ENCODE data around the gene CYB5R2.

The CYB5R2 gene

GRCh38 chr11:7638710-7639642, 34.3 kb downstream of the CYB5R2 start:
- DNase-seq (ENCODE audit: low spot score), result no peak

- DNase-seq (ENCODE audit: low spot score), result peak; percentile 86
Observed at GRCh38 chr11:7637447-7638157, 35.7 kb downstream of the CYB5R2 start.

- DNase-seq (ENCODE audit: low spot score), result no peak
Observed at GRCh38 chr11:7636350-7636749, 37.0 kb downstream of the CYB5R2 start.

DNA sequence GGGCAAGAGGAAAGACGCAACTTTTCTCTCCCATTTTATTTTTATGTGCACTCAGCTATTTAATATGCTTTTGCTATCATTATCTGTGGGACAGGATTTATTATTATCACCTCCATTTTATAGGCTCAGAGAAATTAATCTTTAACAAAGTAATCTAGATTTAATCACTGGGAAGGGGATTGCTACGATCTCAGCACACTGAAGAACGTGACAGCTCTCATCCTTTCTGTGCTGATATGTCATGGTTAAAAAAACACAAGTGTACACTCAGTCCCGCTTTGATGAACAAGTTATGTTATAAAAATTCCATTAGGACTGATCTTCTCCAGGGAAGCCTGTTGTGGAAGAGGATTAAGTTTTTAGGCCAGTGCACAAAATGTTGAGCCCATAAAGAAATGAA, 37.6 kb downstream of the CYB5R2 start:
- no peak for DNase-seq (ENCODE audit: low spot score)

- no peak for DNase-seq (ENCODE audit: low spot score)
Observed at GRCh38 chr11:7635137-7635536, 38.2 kb downstream of the CYB5R2 start.

GRCh38 chr11:7632211-7632610, 41.1 kb downstream of the CYB5R2 start:
- no peak for DNase-seq (ENCODE audit: low spot score)

- no peak for DNase-seq (ENCODE audit: low spot score)
Observed at GRCh38 chr11:7630002-7630401, 43.3 kb downstream of the CYB5R2 start.

GRCh38 chr11:7628660-7629059, 44.6 kb downstream of the CYB5R2 start:
- DNase-seq (ENCODE audit: low spot score), result no peak

DNA sequence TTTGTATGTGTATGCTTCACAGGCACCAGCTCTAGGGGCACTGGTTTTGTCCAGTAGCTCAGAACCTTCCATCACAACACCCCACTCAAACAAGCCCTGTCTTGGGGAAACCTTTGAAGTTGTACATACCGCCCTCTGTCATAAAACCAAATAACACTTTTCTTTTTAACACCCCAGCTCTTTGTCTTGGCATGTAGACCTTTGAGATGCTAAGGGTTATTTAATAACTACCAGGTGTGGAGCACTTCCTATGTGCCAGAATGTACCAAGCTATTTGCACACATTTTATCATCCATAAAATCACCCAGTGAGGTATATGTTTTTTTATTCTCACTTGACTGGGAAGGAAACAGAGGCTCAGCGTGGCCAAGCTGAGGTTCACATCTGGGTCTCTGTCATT, 50.6 kb downstream of the CYB5R2 start:
- DNase-seq (ENCODE audit: low spot score), result no peak

DNA sequence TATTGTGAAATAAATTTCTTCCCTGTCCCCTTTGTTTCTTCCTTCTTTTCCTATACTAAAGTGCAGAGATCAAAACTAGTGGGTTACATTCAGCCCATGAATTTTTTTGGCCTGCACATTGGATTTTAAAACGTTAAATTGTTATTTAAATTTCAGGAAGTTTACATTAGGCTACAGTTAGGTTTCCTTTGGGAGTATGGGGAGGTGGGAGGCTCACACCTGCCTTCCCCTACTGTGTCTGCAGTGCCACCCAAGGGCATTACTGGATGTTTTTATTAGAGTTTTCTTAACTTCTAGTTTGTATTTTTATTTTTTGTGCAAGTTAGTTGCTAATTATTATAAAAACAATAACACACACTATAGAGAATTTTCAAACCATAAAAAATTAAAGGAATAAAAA, 51.7 kb downstream of the CYB5R2 start:
- no peak for DNase-seq (ENCODE audit: low spot score)

GRCh38 chr11:7621090-7621489, 52.2 kb downstream of the CYB5R2 start:
- no peak for DNase-seq (ENCODE audit: low spot score)

DNA sequence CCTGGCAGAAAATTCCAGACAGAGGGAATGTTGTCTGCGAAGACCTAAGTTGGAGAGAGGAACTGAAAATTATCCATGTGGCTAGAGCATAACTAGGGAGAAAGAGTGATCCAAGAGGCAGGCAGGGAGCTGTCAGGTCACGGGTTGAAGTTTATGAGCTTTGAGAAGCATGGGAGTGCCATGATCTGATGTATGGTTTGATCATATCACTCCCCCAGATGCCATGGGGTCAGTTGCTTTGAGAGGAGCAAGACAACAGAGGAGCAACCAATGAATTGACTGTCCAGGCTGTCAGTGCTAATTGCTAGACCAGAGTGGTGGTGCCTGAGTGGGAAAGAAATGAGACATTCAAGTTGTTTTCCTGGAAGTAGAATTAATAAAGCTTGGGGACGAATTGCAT, 54.0 kb downstream of the CYB5R2 start:
- no peak for DNase-seq (ENCODE audit: low spot score)

DNA sequence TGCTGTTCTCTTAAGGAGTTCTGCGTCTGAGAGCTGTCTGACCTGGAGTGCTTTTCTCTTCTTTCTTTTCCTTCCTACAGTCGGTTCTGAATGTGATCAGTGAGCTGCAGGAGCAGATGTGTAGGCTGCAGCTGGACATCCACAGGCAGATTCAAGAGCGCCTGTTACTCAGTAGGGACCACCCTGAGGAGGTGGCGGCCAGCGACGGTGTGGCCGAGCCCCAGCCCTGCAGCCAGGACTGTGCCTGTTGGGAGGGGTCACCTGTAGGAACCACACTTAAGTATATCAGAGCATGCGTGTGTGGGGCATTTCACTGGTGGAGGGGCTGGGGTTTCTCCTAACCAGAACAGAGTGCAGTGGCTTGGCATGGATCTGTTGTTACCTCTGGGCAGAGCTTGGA, 56.3 kb downstream of the CYB5R2 start:
- DNase-seq (ENCODE audit: low spot score), result no peak

All from GM03348 (cell line).